Caco-2 (cell line): ENCODE measurements around the gene RPS25. TPM values are rescaled to one million over a fixed set of nuclear protein-coding genes. Genes with fewer than 3 reads are reported as not detected.
"Not testable (repeated sequence)": the region's sequence is repeated elsewhere in the genome, so short reads cannot be mapped to it uniquely, and the experiment has no call there.

Experiments
- BruUV-seq: library from RNA; stranded (reverse); fragments of 400-500 nt; replicated peaks from 2 replicates; lab custom pipeline; 2021; lab: Mats Ljungman, UMichigan
- CTCF ChIA-PET: fragments of 300-600 bp; sonication (Branson Sonifier 250); formaldehyde crosslinking; loops from one replicate; lab custom pipeline; 2022; ENCODE audit warnings: antibody characterized with exemption; lab: Charles Lee
- POLR2A ChIA-PET: fragments of 300-600 bp; sonication (Branson Sonifier 250); formaldehyde crosslinking; loops from one replicate; lab custom pipeline; 2022; ENCODE audit warnings: antibody characterized with exemption; lab: Charles Lee
- DNase-seq, 2 experiments: peaks; one replicate each; pipeline versions ENCODE4 v3.0.0 to v3.0.0-alpha.2; 2020 to 2022
- H3K27me3 ChIP-seq: replicated peaks from 2 replicates; pipeline ENCODE4 v1.6.0; 2011; ENCODE audit warnings: low read length; ENCODE audit not compliant: control insufficient read depth, insufficient read depth
- H3K36me3 ChIP-seq: 2 replicates; pipeline ENCODE4 v1.5.1; 2011; ENCODE audit warnings: low read length; ENCODE audit not compliant: control insufficient read depth, insufficient read depth
- H3K4me1 ChIP-seq: fragments of 250-450 bp; sonication (Bioruptor Pico); 2 replicates; pipeline ENCODE4 v1.5.1; 2020; ENCODE audit warnings: mild to moderate bottlenecking
- H3K4me3 ChIP-seq: 2 replicates; pipeline ENCODE4 v1.5.1; 2011; ENCODE audit warnings: low read depth, mild to moderate bottlenecking, control low read depth, low read length
- H3K9me3 ChIP-seq: fragments of 250-450 bp; sonication (Bioruptor Pico); 2 replicates; pipeline ENCODE4 v1.5.1; 2020; ENCODE audit warnings: mild to moderate bottlenecking, moderate library complexity
- H3K27ac Mint-ChIP-seq: one replicate; pipeline ENCODE4 v1.8.0; 2022; ENCODE audit warnings: mixed read lengths; ENCODE audit not compliant: unreplicated experiment
- H3K27me3 Mint-ChIP-seq: one replicate; pipeline ENCODE4 v1.8.0; 2022; ENCODE audit warnings: mixed read lengths; ENCODE audit not compliant: insufficient read depth, unreplicated experiment
- H3K36me3 Mint-ChIP-seq: one replicate; pipeline ENCODE4 v1.8.0; 2022; ENCODE audit warnings: mild to moderate bottlenecking, mixed read lengths; ENCODE audit not compliant: insufficient read depth, unreplicated experiment
- H3K4me1 Mint-ChIP-seq: one replicate; pipeline ENCODE4 v1.8.0; 2022; ENCODE audit warnings: low read depth, mixed read lengths; ENCODE audit not compliant: unreplicated experiment
- H3K4me3 Mint-ChIP-seq: one replicate; pipeline ENCODE4 v1.8.0; 2022; ENCODE audit warnings: mild to moderate bottlenecking, moderate library complexity, mixed read lengths; ENCODE audit not compliant: unreplicated experiment
- H3K9me3 Mint-ChIP-seq: one replicate; pipeline ENCODE4 v1.8.0; 2022; ENCODE audit warnings: mixed read lengths; ENCODE audit not compliant: unreplicated experiment
- intact Hi-C: fragments of 100-400 bp; cut with micrococcal nuclease; formaldehyde crosslinking; loops from one replicate; pipeline ENCODE4 v1.10.0; 2022; ENCODE audit not compliant: unreplicated experiment
- total RNA-seq: library from RNA; stranded (reverse); gene quantifications from 2 replicates; pipeline ENCODE4 v1.2.3, GENCODE V29; 2022
- TF ChIP-seq, protein P1 (sequence below), 2 experiments: fragments of 200-600 bp in 1 of 2; IDR thresholded peaks; 1 replicate in 1 of 2; 2 replicates in 1 of 2; pipeline versions ENCODE4 v1.5.1 to v1.8.0; 2011 to 2022; ENCODE audit warnings: antibody characterized with exemption in 1 of 2, control low read depth in 1 of 2, inconsistent platforms in 1 of 2, low read depth in 1 of 2, low read length in 1 of 2, mild to moderate bottlenecking in 1 of 2, moderate library complexity in 1 of 2; ENCODE audit not compliant: insufficient read depth in 1 of 2, severe bottlenecking in 1 of 2, unreplicated experiment in 1 of 2

Gene RPS25
- total RNA-seq, 1 experiment from 2014 or later: 1,811 TPM

- TF ChIP-seq, protein P1, sequence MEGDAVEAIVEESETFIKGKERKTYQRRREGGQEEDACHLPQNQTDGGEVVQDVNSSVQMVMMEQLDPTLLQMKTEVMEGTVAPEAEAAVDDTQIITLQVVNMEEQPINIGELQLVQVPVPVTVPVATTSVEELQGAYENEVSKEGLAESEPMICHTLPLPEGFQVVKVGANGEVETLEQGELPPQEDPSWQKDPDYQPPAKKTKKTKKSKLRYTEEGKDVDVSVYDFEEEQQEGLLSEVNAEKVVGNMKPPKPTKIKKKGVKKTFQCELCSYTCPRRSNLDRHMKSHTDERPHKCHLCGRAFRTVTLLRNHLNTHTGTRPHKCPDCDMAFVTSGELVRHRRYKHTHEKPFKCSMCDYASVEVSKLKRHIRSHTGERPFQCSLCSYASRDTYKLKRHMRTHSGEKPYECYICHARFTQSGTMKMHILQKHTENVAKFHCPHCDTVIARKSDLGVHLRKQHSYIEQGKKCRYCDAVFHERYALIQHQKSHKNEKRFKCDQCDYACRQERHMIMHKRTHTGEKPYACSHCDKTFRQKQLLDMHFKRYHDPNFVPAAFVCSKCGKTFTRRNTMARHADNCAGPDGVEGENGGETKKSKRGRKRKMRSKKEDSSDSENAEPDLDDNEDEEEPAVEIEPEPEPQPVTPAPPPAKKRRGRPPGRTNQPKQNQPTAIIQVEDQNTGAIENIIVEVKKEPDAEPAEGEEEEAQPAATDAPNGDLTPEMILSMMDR (IDR thresholded peaks at IDR 0.05; ENCODE audit: insufficient read depth in 1 of 2, low read depth in 1 of 2, low read length in 1 of 2, severe bottlenecking in 1 of 2, unreplicated experiment in 1 of 2): peak; percentile 60 to 67
- Mint-ChIP-seq H3K4me3 (peak overlapping the region; percentile 46), H3K36me3 (peaks cover 28% of the 10 kb centered on the region), H3K27ac (no peak overlapping the region), H3K4me1 (peaks cover 12% of the 10 kb centered on the region), H3K9me3 (no peaks in the 10 kb centered on the region), H3K27me3 (no peaks in the 10 kb centered on the region)
- no TSS peak for BruUV-seq
- no peak overlapping the region for H3K4me3 ChIP-seq
- no peaks in the 10 kb centered on the region for H3K4me1 ChIP-seq
- ChIA-PET CTCF (interaction anchor here (0.6 to 1.0 kb wide), 3 partner anchors 17 to 121 kb away, joined by 3 read pairs; no protein-coding TSS in a partner anchor), POLR2A (interaction anchor here (0.6 to 1.0 kb wide), 3 partner anchors 9 to 29 kb away, joined by 3 to 4 read pairs (median 3); partner anchors contain the start of gene HYOU1)
- H3K9me3 ChIP-seq: no peaks in the 10 kb centered on the region
- peak; percentile 65 to 68 for DNase-seq
- intact Hi-C loops: loop anchor here (1.0 kb wide), 1 partner anchor 132 kb away; no protein-coding TSS in a partner anchor
- peaks cover 3% of the 10 kb centered on the region; the same call in 1 of the 2 replicates for H3K36me3 ChIP-seq
- no peaks in the 10 kb centered on the region for H3K27me3 ChIP-seq
Observed at GRCh38 chr11:119065369-119065768, 47.2 kb upstream of the RPS25 start.

DNA sequence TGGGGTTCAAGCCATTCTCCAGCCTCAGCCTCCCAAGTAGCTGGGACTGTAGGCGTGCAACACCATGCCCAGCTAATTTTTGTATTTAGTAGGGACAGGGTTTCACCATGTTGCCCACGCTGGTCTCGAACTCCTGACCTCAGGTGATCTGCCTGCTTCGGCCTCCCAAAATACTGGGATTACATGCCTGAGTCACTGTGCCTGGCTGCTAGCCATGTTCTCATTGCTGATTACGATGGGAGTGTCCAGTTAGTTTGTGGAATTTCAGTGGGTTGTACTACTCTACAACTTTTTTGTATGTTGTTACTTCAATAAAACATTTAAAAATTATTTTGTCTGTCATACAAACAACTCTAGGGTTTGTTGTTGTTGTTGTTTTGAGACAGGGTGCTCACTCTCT is 44.6 kb upstream of the RPS25 start:
- no peaks in the 10 kb centered on the region for H3K36me3 ChIP-seq
- no peak for DNase-seq
- BruUV-seq: no TSS peak
- ChIA-PET POLR2A (interaction anchor here (1.2 kb wide), 1 partner anchor 32 kb away, joined by 3 read pairs; a partner anchor contains a TSS), CTCF (no interaction called here)
- Mint-ChIP-seq H3K36me3 (peaks cover 13% of the 10 kb centered on the region), H3K4me3 (no peak overlapping the region), H3K27me3 (no peaks in the 10 kb centered on the region), H3K9me3 (no peaks in the 10 kb centered on the region), H3K4me1 (peaks cover 20% of the 10 kb centered on the region), H3K27ac (no peak overlapping the region)
- no peaks in the 10 kb centered on the region for H3K9me3 ChIP-seq
- peaks cover 5% of the 10 kb centered on the region; the same call in 1 of the 2 replicates for H3K4me1 ChIP-seq
- intact Hi-C loops: no loop called here
- TF ChIP-seq, protein P1 (IDR thresholded peaks at IDR 0.05; ENCODE audit: insufficient read depth in 1 of 2, low read depth in 1 of 2, low read length in 1 of 2, severe bottlenecking in 1 of 2, unreplicated experiment in 1 of 2): no peak
- no peaks in the 10 kb centered on the region for H3K27me3 ChIP-seq
- no peak overlapping the region for H3K4me3 ChIP-seq

DNA sequence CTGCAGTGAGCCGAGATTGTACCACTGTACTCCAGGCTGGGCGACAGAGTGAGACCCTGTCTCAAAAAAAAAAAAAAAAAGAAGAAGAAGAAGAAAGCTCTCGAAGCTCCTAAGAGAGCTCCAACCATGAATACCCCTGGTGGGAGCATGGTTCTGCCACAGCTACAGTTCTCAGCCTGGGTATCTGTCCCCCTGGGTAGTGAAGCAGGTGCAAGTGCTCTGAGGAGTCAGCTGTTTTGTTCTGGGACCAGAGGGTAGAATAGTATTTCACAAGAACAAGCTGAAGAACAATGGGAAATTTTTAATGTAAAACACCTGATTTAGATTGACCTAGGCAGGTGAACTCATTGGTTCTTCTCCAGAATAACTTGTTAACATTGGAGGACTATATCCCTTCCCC is 43.1 kb upstream of the RPS25 start:
- no peaks in the 10 kb centered on the region for H3K9me3 ChIP-seq
- no peaks in the 10 kb centered on the region for H3K9me3 Mint-ChIP-seq
- no peaks in the 10 kb centered on the region for H3K27me3 ChIP-seq
- intact Hi-C loops: no loop called here
- no peak for DNase-seq
- H3K4me3 Mint-ChIP-seq: no peak overlapping the region
- no peak overlapping the region for H3K4me3 ChIP-seq
- POLR2A ChIA-PET: interaction anchor here (0.6 kb wide), 1 partner anchor 30 kb away, joined by 3 read pairs; no protein-coding TSS in a partner anchor
- no peaks in the 10 kb centered on the region for H3K36me3 ChIP-seq
- no peaks in the 10 kb centered on the region for H3K27me3 Mint-ChIP-seq
- H3K27ac Mint-ChIP-seq: no peak overlapping the region
- BruUV-seq: no TSS peak
- peaks cover 12% of the 10 kb centered on the region for H3K4me1 Mint-ChIP-seq
- TF ChIP-seq, protein P1 (IDR thresholded peaks at IDR 0.05; ENCODE audit: insufficient read depth in 1 of 2, low read depth in 1 of 2, low read length in 1 of 2, severe bottlenecking in 1 of 2, unreplicated experiment in 1 of 2): no peak
- H3K36me3 Mint-ChIP-seq: peaks cover 12% of the 10 kb centered on the region
- peaks cover 5% of the 10 kb centered on the region; the same call in 1 of the 2 replicates for H3K4me1 ChIP-seq
- CTCF ChIA-PET: no interaction called here

DNA sequence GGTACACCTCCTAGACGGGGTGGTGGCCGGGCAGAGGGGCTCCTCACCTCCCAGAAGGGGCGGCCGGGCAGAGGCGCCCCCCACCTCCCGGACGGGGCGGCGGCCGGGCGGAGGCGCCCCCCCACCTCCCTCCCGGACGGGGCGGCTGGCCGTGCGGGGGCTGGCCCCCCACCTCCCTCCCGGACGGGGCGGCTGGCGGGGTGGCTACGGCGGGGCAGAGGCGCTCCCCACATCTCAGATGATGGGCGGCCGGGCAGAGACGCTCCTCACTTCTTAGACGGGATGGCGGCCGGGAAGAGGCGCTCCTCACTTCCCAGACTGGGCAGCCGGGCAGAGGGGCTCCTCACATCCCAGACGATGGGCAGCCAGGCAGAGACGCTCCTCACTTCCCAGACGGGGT is 41.0 kb upstream of the RPS25 start:
- H3K9me3 Mint-ChIP-seq, H3K27me3 Mint-ChIP-seq, POLR2A ChIA-PET, H3K27ac Mint-ChIP-seq, DNase-seq, BruUV-seq, H3K36me3 ChIP-seq, intact Hi-C loops, H3K4me3 ChIP-seq, H3K4me1 ChIP-seq, H3K27me3 ChIP-seq, H3K9me3 ChIP-seq, CTCF ChIA-PET: not testable (repeated sequence)
- H3K36me3 Mint-ChIP-seq: peaks cover 34% of the 10 kb centered on the region
- H3K4me3 Mint-ChIP-seq: peak overlapping the region; percentile 88
- H3K4me1 Mint-ChIP-seq: peaks cover 20% of the 10 kb centered on the region
